Measurements from ENCODE around the gene ASB2. TPM values are rescaled to one million over a fixed set of nuclear protein-coding genes. Genes with fewer than 3 reads are reported as not detected.

ASB2 gene
- total and polyA plus RNA-seq, 4 donors = 0.50 to 4.0 (median 1.8) TPM

GRCh38 chr14:93892505-93892839, 83.9 kb downstream of the ASB2 start:
- Histone ChIP-seq H3K36me3 (ENCODE audit: control insufficient read depth, insufficient read depth, low read length) (no peaks in the 10 kb centered on the region), H3K9me3 (ENCODE audit: control insufficient read depth, insufficient read depth, low read length) (no peaks in the 10 kb centered on the region), H3K27ac (ENCODE audit: low read depth, low read length) (no peak overlapping the region), H3K4me3 (ENCODE audit: low read depth, low read length) (no peak overlapping the region), H3K27me3 (ENCODE audit: control insufficient read depth, insufficient read depth, low read length) (no peaks in the 10 kb centered on the region), H3K4me1 (ENCODE audit: control insufficient read depth, insufficient read depth, low read length) (peaks cover 22% of the 10 kb centered on the region)
- DNase-seq (ENCODE audit: low read depth in 4 of 6, low spot score in 6 of 6) = no peak
- 100% methylated on average over 2 of the region's 5 CpGs for WGBS (ENCODE audit: insufficient coverage)

- H3K4me3 ChIP-seq (ENCODE audit: low read depth, low read length) = no peak overlapping the region
- peaks cover 22% of the 10 kb centered on the region for H3K4me1 ChIP-seq (ENCODE audit: control insufficient read depth, insufficient read depth, low read length)
- no peaks in the 10 kb centered on the region for H3K27me3 ChIP-seq (ENCODE audit: control insufficient read depth, insufficient read depth, low read length)
- no peaks in the 10 kb centered on the region for H3K9me3 ChIP-seq (ENCODE audit: control insufficient read depth, insufficient read depth, low read length)
- 80% methylated on average over 14 of the region's 15 CpGs for WGBS (ENCODE audit: insufficient coverage)
- H3K36me3 ChIP-seq (ENCODE audit: control insufficient read depth, insufficient read depth, low read length) = no peaks in the 10 kb centered on the region
- H3K27ac ChIP-seq (ENCODE audit: low read depth, low read length) = no peak overlapping the region
- DNase-seq (ENCODE audit: low read depth in 4 of 6, low spot score in 6 of 6) = no peak
Measured at GRCh38 chr14:93891756-93892504, 84.4 kb downstream of the ASB2 start.

GRCh38 chr14:93889739-93890483, 86.5 kb downstream of the ASB2 start:
- H3K4me3 ChIP-seq (ENCODE audit: low read depth, low read length) = no peak overlapping the region
- no peaks in the 10 kb centered on the region for H3K27me3 ChIP-seq (ENCODE audit: control insufficient read depth, insufficient read depth, low read length)
- H3K27ac ChIP-seq (ENCODE audit: low read depth, low read length) = no peak overlapping the region
- 71% methylated on average over 5 of the region's 9 CpGs for WGBS (ENCODE audit: insufficient coverage)
- DNase-seq (ENCODE audit: low read depth in 4 of 6, low spot score in 6 of 6) = no peak
- H3K9me3 ChIP-seq (ENCODE audit: control insufficient read depth, insufficient read depth, low read length) = no peaks in the 10 kb centered on the region
- H3K36me3 ChIP-seq (ENCODE audit: control insufficient read depth, insufficient read depth, low read length) = no peaks in the 10 kb centered on the region
- peaks cover 21% of the 10 kb centered on the region for H3K4me1 ChIP-seq (ENCODE audit: control insufficient read depth, insufficient read depth, low read length)

GRCh38 chr14:93888995-93889394, 87.4 kb downstream of the ASB2 start:
- no peak for DNase-seq (ENCODE audit: low read depth in 4 of 6, low spot score in 6 of 6)
- Histone ChIP-seq H3K27me3 (ENCODE audit: control insufficient read depth, insufficient read depth, low read length) (no peaks in the 10 kb centered on the region), H3K27ac (ENCODE audit: low read depth, low read length) (no peak overlapping the region), H3K9me3 (ENCODE audit: control insufficient read depth, insufficient read depth, low read length) (no peaks in the 10 kb centered on the region), H3K36me3 (ENCODE audit: control insufficient read depth, insufficient read depth, low read length) (no peaks in the 10 kb centered on the region), H3K4me3 (ENCODE audit: low read depth, low read length) (no peak overlapping the region), H3K4me1 (ENCODE audit: control insufficient read depth, insufficient read depth, low read length) (peaks cover 15% of the 10 kb centered on the region)
- WGBS (ENCODE audit: insufficient coverage) = 83% methylated on average over 9 of the region's 12 CpGs

- Histone ChIP-seq H3K36me3 (ENCODE audit: control insufficient read depth, insufficient read depth, low read length) (no peaks in the 10 kb centered on the region), H3K9me3 (ENCODE audit: control insufficient read depth, insufficient read depth, low read length) (no peaks in the 10 kb centered on the region), H3K27ac (ENCODE audit: low read depth, low read length) (no peak overlapping the region), H3K27me3 (ENCODE audit: control insufficient read depth, insufficient read depth, low read length) (no peaks in the 10 kb centered on the region), H3K4me1 (ENCODE audit: control insufficient read depth, insufficient read depth, low read length) (peaks cover 7% of the 10 kb centered on the region), H3K4me3 (ENCODE audit: low read depth, low read length) (no peak overlapping the region)
- no peak for DNase-seq (ENCODE audit: low read depth in 4 of 6, low spot score in 6 of 6)
- 92% methylated on average over 1 of the region's 1 CpG for WGBS (ENCODE audit: insufficient coverage)
Measured at GRCh38 chr14:93884950-93885349, 91.4 kb downstream of the ASB2 start.

Small RNAs within 50 kb of the gene (small RNA-seq; reads per million reads assigned to genes)
- not detected for gene MIR4506 (ENCODE audit: low replicate concordance)

Other genes with a start within 250 kb of the ASB2 start
- 1 to 10 TPM; 4.5 to 5.7 TPM for gene PRIMA1, start 188.1 kb downstream of the ASB2 start, total RNA-seq
- 10 to 100 TPM; 18.4 to 27.8 TPM for gene PRIMA1, start 188.1 kb downstream of the ASB2 start, polyA plus RNA-seq (ENCODE audit: insufficient read length in 2 of 2)
- gene FAM181A, start 49.2 kb downstream of the ASB2 start, total RNA-seq = 1 to 10 TPM; 3.3 to 3.5 TPM
- 10 to 100 TPM; 11.8 to 16.0 TPM for gene FAM181A, start 49.2 kb downstream of the ASB2 start, polyA plus RNA-seq (ENCODE audit: insufficient read length in 2 of 2)
- not detected for gene CCDC197, start 20.7 kb upstream of the ASB2 start, total RNA-seq
- not detected for gene CCDC197, start 20.7 kb upstream of the ASB2 start, polyA plus RNA-seq (ENCODE audit: insufficient read length in 2 of 2)
- 1 to 10 TPM; 3.6 to 4.1 TPM for gene OTUB2, start 49.8 kb upstream of the ASB2 start, total RNA-seq
- 1 to 10 TPM; 4.6 to 5.8 TPM for gene OTUB2, start 49.8 kb upstream of the ASB2 start, polyA plus RNA-seq (ENCODE audit: insufficient read length in 2 of 2)
- gene DDX24, start 104.6 kb upstream of the ASB2 start, total RNA-seq = 100 to 1,000 TPM; 142 to 259 TPM
- 100 to 1,000 TPM; 242 to 263 TPM for gene DDX24, start 104.6 kb upstream of the ASB2 start, polyA plus RNA-seq (ENCODE audit: insufficient read length in 2 of 2)
- gene IFI27L1, start 104.7 kb upstream of the ASB2 start, total RNA-seq = 10 to 100 TPM; 14.0 to 74.2 TPM
- gene IFI27L1, start 104.7 kb upstream of the ASB2 start, polyA plus RNA-seq (ENCODE audit: insufficient read length in 2 of 2) = 10 to 100 TPM; 64.2 to 74.7 TPM
- 100 to 1,000 TPM in 1 of 2 donors, 10 to 100 TPM in 1; 35.9 to 133 TPM for gene IFI27, start 134.2 kb upstream of the ASB2 start, total RNA-seq
- gene IFI27, start 134.2 kb upstream of the ASB2 start, polyA plus RNA-seq (ENCODE audit: insufficient read length in 2 of 2) = 10 to 100 TPM; 36.8 to 48.3 TPM
- 100 to 1,000 TPM in 1 of 2 donors, 10 to 100 TPM in 1; 38.4 to 110 TPM for gene IFI27L2, start 153.0 kb upstream of the ASB2 start, total RNA-seq
- gene IFI27L2, start 153.0 kb upstream of the ASB2 start, polyA plus RNA-seq (ENCODE audit: insufficient read length in 2 of 2) = 100 to 1,000 TPM in 1 of 2 donors, 10 to 100 TPM in 1; 96.4 to 114 TPM
- gene PPP4R4, start 197.8 kb upstream of the ASB2 start, total RNA-seq = 10 to 100 TPM in 1 of 2 donors, 1 to 10 TPM in 1; 8.8 to 13.9 TPM
- gene PPP4R4, start 197.8 kb upstream of the ASB2 start, polyA plus RNA-seq (ENCODE audit: insufficient read length in 2 of 2) = 10 to 100 TPM in 1 of 2 donors, 1 to 10 TPM in 1; 8.0 to 10.8 TPM

Measured in spinal cord (tissue), 10 donors.